Esophagus squamous epithelium (tissue), 4 donors: ENCODE results near the gene HSPA12A.

Experiments
- CTCF ChIP-seq, 6 experiments: fragments of 450-650 bp in 4 of 6; fragments of 200-600 bp in 2 of 6; sonication (generic) in 2 of 6; IDR thresholded peaks; one replicate each; pipeline ENCODE4 v1.5.1; 2016 to 2019; ENCODE audit warnings: antibody characterized with exemption in 6 of 6, mild to moderate bottlenecking in 4 of 6, moderate library complexity in 4 of 6
- POLR2A ChIP-seq, 4 donors: fragments of 450-650 bp; IDR thresholded peaks; one replicate each; pipeline ENCODE4 v1.6.1; 2017; ENCODE audit warnings: antibody characterized with exemption in 4 of 4, mild to moderate bottlenecking in 4 of 4, moderate library complexity in 3 of 4

- no peak for TF ChIP-seq CTCF (IDR thresholded peaks at IDR 0.05)
- TF ChIP-seq POLR2A (IDR thresholded peaks at IDR 0.05), result no peak
These were observed 34.4 kb downstream of the HSPA12A start for GRCh38 chr10:116707981-116708380.
